ENCODE data around the gene ULK3. TPM values are rescaled to one million over a fixed set of nuclear protein-coding genes. Genes with fewer than 3 reads are reported as not detected.
A peak's percentile ranks its signal among the peaks of the same experiment; 100 is the strongest.

Gene ULK3
- total RNA-seq, 1 experiment from 2014 or later = 48.4 TPM

- no TSS peak for BruUV-seq (replicated peaks)
- H2AFZ ChIP-seq (ENCODE audit: low read depth, low read length, poor library complexity, severe bottlenecking) = no peak within 1 kb of the TSS
- POLR2A ChIA-PET = no interaction called here
- H3K4me3 ChIP-seq (replicated peaks in 1 of 2; ENCODE audit: low read depth in 1 of 2, low read length in 2 of 2) = no peak within 1 kb of the TSS
- no peak within 1 kb of the TSS for H3K9ac ChIP-seq (ENCODE audit: low read length)
- RAD21 ChIA-PET (ENCODE audit: low non-redundant PET in 1 of 2, low total read pairs in 2 of 2, uncharacterized antibody in 2 of 2, unreplicated experiment in 2 of 2) = no interaction called here
- no peaks in the 10 kb centered on the region for H3K4me1 ChIP-seq (ENCODE audit: control insufficient read depth in 1 of 2, insufficient read depth in 2 of 2, low read length in 2 of 2)
- no peaks in the 10 kb centered on the region for H3K36me3 ChIP-seq (ENCODE audit: control insufficient read depth in 1 of 2, insufficient read depth in 2 of 2, low read length in 2 of 2)
- intact Hi-C loops (cut with micrococcal nuclease) = no loop called here
- DNase-seq (ENCODE audit: low read depth, low spot score) (no peak), ATAC-seq (peak; percentile 63)
- H4K20me1 ChIP-seq (ENCODE audit: insufficient read depth) = no peaks in the 10 kb centered on the region
- no peaks in the 10 kb centered on the region for H3K79me2 ChIP-seq (ENCODE audit: insufficient read depth, low read length)
- H3K9me2 ChIP-seq (ENCODE audit: insufficient read depth) = no peaks in the 10 kb centered on the region
- no peaks in the 10 kb centered on the region for H3K9me3 ChIP-seq (ENCODE audit: control insufficient read depth in 1 of 2, insufficient read depth in 1 of 2, low read depth in 1 of 2, low read length in 2 of 2)
- CTCF ChIA-PET = interaction anchor here (1.4 to 2.3 kb wide), 2 partner anchors 9 to 55 kb away, joined by 3 to 14 read pairs; no protein-coding TSS in a partner anchor
- H3K27me3 ChIP-seq (ENCODE audit: insufficient read depth, low read length) = peaks cover 21% of the 10 kb centered on the region; the same call in 1 of the 2 replicates
- no peak for TF ChIP-seq EGR1 (IDR thresholded peaks at IDR 0.05; ENCODE audit: low read depth)
- peak; percentile 68; the same call in 1 of the 2 replicates for TF ChIP-seq REST (IDR thresholded peaks at IDR 0.05; ENCODE audit: low read depth)
- H3K27ac ChIP-seq (ENCODE audit: low read depth, low read length) = no peak within 1 kb of the TSS
- no peak within 1 kb of the TSS for H3K4me2 ChIP-seq (ENCODE audit: low read length)
Observed at GRCh38 chr15:74826364-74826819, 16.6 kb downstream of the ULK3 start, which contains the start of gene CPLX3. CPLX3 (plus strand) TSS chr15:74826627; CDS start chr15:74826704, 77 bp downstream.

- Histone ChIP-seq H2AFZ (ENCODE audit: low read depth, low read length, poor library complexity, severe bottlenecking) (no peak overlapping the region), H3K9me3 (ENCODE audit: control insufficient read depth in 1 of 2, insufficient read depth in 1 of 2, low read depth in 1 of 2, low read length in 2 of 2) (no peaks in the 10 kb centered on the region), H3K9ac (ENCODE audit: low read length) (no peak overlapping the region), H3K27ac (ENCODE audit: low read depth, low read length) (no peak overlapping the region), H3K79me2 (ENCODE audit: insufficient read depth, low read length) (no peaks in the 10 kb centered on the region), H3K9me2 (ENCODE audit: insufficient read depth) (no peaks in the 10 kb centered on the region), H4K20me1 (ENCODE audit: insufficient read depth) (no peaks in the 10 kb centered on the region), H3K36me3 (ENCODE audit: control insufficient read depth in 1 of 2, insufficient read depth in 2 of 2, low read length in 2 of 2) (no peaks in the 10 kb centered on the region), H3K27me3 (ENCODE audit: insufficient read depth, low read length) (peaks cover 21% of the 10 kb centered on the region; the same call in 1 of the 2 replicates), H3K4me2 (ENCODE audit: low read length) (no peak overlapping the region), H3K4me1 (ENCODE audit: control insufficient read depth in 1 of 2, insufficient read depth in 2 of 2, low read length in 2 of 2) (no peaks in the 10 kb centered on the region), H3K4me3 (replicated peaks in 1 of 2; ENCODE audit: low read depth in 1 of 2, low read length in 2 of 2) (no peak overlapping the region)
- no peak for DNase-seq (ENCODE audit: low read depth, low spot score)
- POLR2A ChIA-PET = no interaction called here
- BruUV-seq (replicated peaks) = no TSS peak
- intact Hi-C loops (cut with micrococcal nuclease) = no loop called here
- CTCF ChIA-PET = interaction anchor here (1.4 to 2.3 kb wide), 2 partner anchors 10 to 55 kb away, joined by 3 to 14 read pairs; no protein-coding TSS in a partner anchor
- RAD21 ChIA-PET (ENCODE audit: low non-redundant PET in 1 of 2, low total read pairs in 2 of 2, uncharacterized antibody in 2 of 2, unreplicated experiment in 2 of 2) = interaction anchor here in 1 of 2 experiments (0.6 kb wide), 1 partner anchor 19 kb away, joined by 3 read pairs; no protein-coding TSS in a partner anchor
- ATAC-seq = 0 out of 2 replicates have a peak, but pooled peaks have one; percentile 11
- no peak for TF ChIP-seq EGR1 (IDR thresholded peaks at IDR 0.05; ENCODE audit: low read depth)
- no peak for TF ChIP-seq ZNF274 (IDR thresholded peaks at IDR 0.05; ENCODE audit: low read depth, low read length)
- TF ChIP-seq JUND (IDR thresholded peaks at IDR 0.05) = no peak
- TF ChIP-seq CEBPB (IDR thresholded peaks at IDR 0.05; ENCODE audit: low read depth) = no peak
- TF ChIP-seq FOSL1 (IDR thresholded peaks at IDR 0.05; ENCODE audit: low read depth) = no peak
- no peak for TF ChIP-seq REST (IDR thresholded peaks at IDR 0.05; ENCODE audit: low read depth)
- no peak for TF ChIP-seq POLR2A (IDR thresholded peaks at IDR 0.05; ENCODE audit: borderline replicate concordance, extremely low read depth, insufficient read depth, insufficient read length)
- TF ChIP-seq ZBTB33 (IDR thresholded peaks at IDR 0.05; ENCODE audit: extremely low read depth, insufficient replicate concordance, low read length) = no peak
- TF ChIP-seq EZH2 (IDR thresholded peaks at IDR 0.05) = no peak
Observed at GRCh38 chr15:74825866-74826265, 17.1 kb downstream of the ULK3 start.
